Measurements from ENCODE around the gene RDH5.

Gene RDH5

GRCh38 chr12:55698241-55698955 lies 21.8 kb upstream of the RDH5 start:
- Histone ChIP-seq H3K9ac (ENCODE audit: low read length) (no peak overlapping the region), H3K36me3 (ENCODE audit: control insufficient read depth, insufficient read depth, low read length) (no peaks in the 10 kb centered on the region), H3K9me3 (ENCODE audit: control insufficient read depth, low read length) (no peaks in the 10 kb centered on the region)

GRCh38 chr12:55698965-55699364 lies 21.2 kb upstream of the RDH5 start:
- Histone ChIP-seq H3K9me3 (ENCODE audit: control insufficient read depth, low read length) (no peaks in the 10 kb centered on the region), H3K36me3 (ENCODE audit: control insufficient read depth, insufficient read depth, low read length) (no peaks in the 10 kb centered on the region), H3K9ac (ENCODE audit: low read length) (no peak overlapping the region)

More at GRCh38 chr12:55698241-55698955, 21.8 kb upstream of the RDH5 start:
- Histone ChIP-seq H3K4me3 (ENCODE audit: low read length) (no peak overlapping the region), H3K4me1 (ENCODE audit: control insufficient read depth, insufficient read depth, low read length) (no peaks in the 10 kb centered on the region), H3K27me3 (ENCODE audit: control insufficient read depth, insufficient read depth, low read length) (peaks cover 3% of the 10 kb centered on the region)

GRCh38 chr12:55699471-55700055 lies 20.6 kb upstream of the RDH5 start:
- Histone ChIP-seq H3K27me3 (ENCODE audit: control insufficient read depth, insufficient read depth, low read length) (peaks cover 6% of the 10 kb centered on the region), H3K9me3 (ENCODE audit: control insufficient read depth, low read length) (no peaks in the 10 kb centered on the region), H3K36me3 (ENCODE audit: control insufficient read depth, insufficient read depth, low read length) (no peaks in the 10 kb centered on the region), H3K4me1 (ENCODE audit: control insufficient read depth, insufficient read depth, low read length) (no peaks in the 10 kb centered on the region), H3K9ac (ENCODE audit: low read length) (no peak overlapping the region), H3K4me3 (ENCODE audit: low read length) (no peak overlapping the region)

More at GRCh38 chr12:55698965-55699364, 21.2 kb upstream of the RDH5 start:
- no peaks in the 10 kb centered on the region for H3K4me1 ChIP-seq (ENCODE audit: control insufficient read depth, insufficient read depth, low read length)
- H3K27me3 ChIP-seq (ENCODE audit: control insufficient read depth, insufficient read depth, low read length): peaks cover 6% of the 10 kb centered on the region
- H3K4me3 ChIP-seq (ENCODE audit: low read length): no peak overlapping the region

- Histone ChIP-seq H3K4me1 (ENCODE audit: control insufficient read depth, insufficient read depth, low read length) (no peaks in the 10 kb centered on the region), H3K4me3 (ENCODE audit: low read length) (no peak overlapping the region), H3K9me3 (ENCODE audit: control insufficient read depth, low read length) (no peaks in the 10 kb centered on the region), H3K36me3 (ENCODE audit: control insufficient read depth, insufficient read depth, low read length) (no peaks in the 10 kb centered on the region), H3K9ac (ENCODE audit: low read length) (no peak overlapping the region), H3K27me3 (ENCODE audit: control insufficient read depth, insufficient read depth, low read length) (peaks cover 6% of the 10 kb centered on the region)
Measured at GRCh38 chr12:55700255-55701018, 19.8 kb upstream of the RDH5 start.

GRCh38 chr12:55702861-55703260 lies 17.3 kb upstream of the RDH5 start:
- Histone ChIP-seq H3K27me3 (ENCODE audit: control insufficient read depth, insufficient read depth, low read length) (peaks cover 19% of the 10 kb centered on the region), H3K36me3 (ENCODE audit: control insufficient read depth, insufficient read depth, low read length) (no peaks in the 10 kb centered on the region), H3K4me3 (ENCODE audit: low read length) (no peak overlapping the region), H3K9me3 (ENCODE audit: control insufficient read depth, low read length) (no peaks in the 10 kb centered on the region), H3K9ac (ENCODE audit: low read length) (no peak overlapping the region), H3K4me1 (ENCODE audit: control insufficient read depth, insufficient read depth, low read length) (peaks cover 6% of the 10 kb centered on the region)

- peaks cover 6% of the 10 kb centered on the region for H3K4me1 ChIP-seq (ENCODE audit: control insufficient read depth, insufficient read depth, low read length)
- no peaks in the 10 kb centered on the region for H3K36me3 ChIP-seq (ENCODE audit: control insufficient read depth, insufficient read depth, low read length)
- peaks cover 23% of the 10 kb centered on the region for H3K27me3 ChIP-seq (ENCODE audit: control insufficient read depth, insufficient read depth, low read length)
- no peaks in the 10 kb centered on the region for H3K9me3 ChIP-seq (ENCODE audit: control insufficient read depth, low read length)
- H3K4me3 ChIP-seq (ENCODE audit: low read length): no peak overlapping the region
- no peak overlapping the region for H3K9ac ChIP-seq (ENCODE audit: low read length)
Measured at GRCh38 chr12:55703288-55703687, 16.9 kb upstream of the RDH5 start.

GRCh38 chr12:55703901-55704761 lies 16.1 kb upstream of the RDH5 start:
- H3K4me3 ChIP-seq (ENCODE audit: low read length): no peak overlapping the region
- no peaks in the 10 kb centered on the region for H3K9me3 ChIP-seq (ENCODE audit: control insufficient read depth, low read length)
- peaks cover 6% of the 10 kb centered on the region for H3K4me1 ChIP-seq (ENCODE audit: control insufficient read depth, insufficient read depth, low read length)
- H3K27me3 ChIP-seq (ENCODE audit: control insufficient read depth, insufficient read depth, low read length): peaks cover 28% of the 10 kb centered on the region
- no peak overlapping the region for H3K9ac ChIP-seq (ENCODE audit: low read length)
- H3K36me3 ChIP-seq (ENCODE audit: control insufficient read depth, insufficient read depth, low read length): no peaks in the 10 kb centered on the region

GRCh38 chr12:55704824-55705718 lies 15.1 kb upstream of the RDH5 start:
- H3K9me3 ChIP-seq (ENCODE audit: control insufficient read depth, low read length): no peaks in the 10 kb centered on the region
- H3K4me3 ChIP-seq (ENCODE audit: low read length): no peak overlapping the region
- H3K9ac ChIP-seq (ENCODE audit: low read length): no peak overlapping the region
- peaks cover 33% of the 10 kb centered on the region for H3K27me3 ChIP-seq (ENCODE audit: control insufficient read depth, insufficient read depth, low read length)
- no peaks in the 10 kb centered on the region for H3K36me3 ChIP-seq (ENCODE audit: control insufficient read depth, insufficient read depth, low read length)
- peaks cover 6% of the 10 kb centered on the region for H3K4me1 ChIP-seq (ENCODE audit: control insufficient read depth, insufficient read depth, low read length)

- Histone ChIP-seq H3K9ac (ENCODE audit: low read length) (no peak overlapping the region), H3K36me3 (ENCODE audit: control insufficient read depth, insufficient read depth, low read length) (no peaks in the 10 kb centered on the region), H3K4me3 (ENCODE audit: low read length) (no peak overlapping the region), H3K27me3 (ENCODE audit: control insufficient read depth, insufficient read depth, low read length) (peaks cover 33% of the 10 kb centered on the region), H3K9me3 (ENCODE audit: control insufficient read depth, low read length) (no peaks in the 10 kb centered on the region), H3K4me1 (ENCODE audit: control insufficient read depth, insufficient read depth, low read length) (peaks cover 6% of the 10 kb centered on the region)
Measured at GRCh38 chr12:55705782-55706402, 14.3 kb upstream of the RDH5 start.

- peak overlapping the region; percentile 28 for H3K9ac ChIP-seq (ENCODE audit: low read length)
- no peak overlapping the region for H3K4me3 ChIP-seq (ENCODE audit: low read length)
- H3K9me3 ChIP-seq (ENCODE audit: control insufficient read depth, low read length): no peaks in the 10 kb centered on the region
- H3K27me3 ChIP-seq (ENCODE audit: control insufficient read depth, insufficient read depth, low read length): peaks cover 33% of the 10 kb centered on the region
- H3K36me3 ChIP-seq (ENCODE audit: control insufficient read depth, insufficient read depth, low read length): no peaks in the 10 kb centered on the region
- peaks cover 6% of the 10 kb centered on the region for H3K4me1 ChIP-seq (ENCODE audit: control insufficient read depth, insufficient read depth, low read length)
Measured at GRCh38 chr12:55706568-55707218, 13.5 kb upstream of the RDH5 start.

All from mucosa of stomach (tissue), 1 donor.